Middle frontal gyrus (tissue), 1 donor: Measurements from ENCODE around the gene TMPRSS15.

ENCODE experiments used
- DNase-seq: peaks from one replicate; pipeline ENCODE4 v3.0.0-alpha.2; 2015; ENCODE audit warnings: low spot score; ENCODE audit errors: extremely low spot score

The TMPRSS15 gene

GRCh38 chr21:18245464-18245967, 158.1 kb downstream of the TMPRSS15 start:
- DNase-seq = no peak

GRCh38 chr21:18244671-18245463, 158.7 kb downstream of the TMPRSS15 start, which contains the start of gene CHODL:
Gene CHODL, plus strand, starts transcription at chr21:18244833. Its CDS starts 391 bp downstream, at chr21:18245224.
- DNase-seq = no peak

GRCh38 chr21:18235545-18235944, 168.0 kb downstream of the TMPRSS15 start:
- no peak for DNase-seq

GRCh38 chr21:18228060-18228739, 175.4 kb downstream of the TMPRSS15 start:
- DNase-seq = no peak

GRCh38 chr21:18222346-18222745, 181.2 kb downstream of the TMPRSS15 start:
- no peak for DNase-seq

- DNase-seq = no peak
Observed at GRCh38 chr21:18220498-18220897, 183.1 kb downstream of the TMPRSS15 start.
